DOHH2 (cell line): ENCODE measurements around the gene LEMD1.

Experiments
- H3F3A ChIP-seq: fragments of 200-600 bp; sonication (generic), shearing (Covaris generic); 2 replicates; pipeline ENCODE4 v1.6.0; 2016; ENCODE audit warnings: antibody characterized with exemption, mild to moderate bottlenecking; ENCODE audit not compliant: control insufficient read depth, insufficient read depth
- H3K27ac ChIP-seq: fragments of 200-600 bp; sonication (generic); 2 replicates; pipeline ENCODE4 v1.5.1; 2014; ENCODE audit warnings: low read depth, mild to moderate bottlenecking, low read length, moderate library complexity
- H3K27me3 ChIP-seq: fragments of 200-600 bp; sonication (generic); 2 replicates; pipeline ENCODE4 v1.6.1; 2014; ENCODE audit warnings: mild to moderate bottlenecking, low read length, mixed read lengths; ENCODE audit not compliant: control insufficient read depth
- H3K36me3 ChIP-seq: fragments of 200-600 bp; sonication (generic); 2 replicates; pipeline ENCODE4 v1.6.1; 2014; ENCODE audit warnings: mild to moderate bottlenecking, low read length, moderate library complexity, mixed read lengths; ENCODE audit not compliant: control insufficient read depth
- H3K4me1 ChIP-seq: fragments of 200-600 bp; sonication (generic); 2 replicates; pipeline ENCODE4 v1.6.1; 2014; ENCODE audit warnings: mild to moderate bottlenecking, low read length, mixed read lengths; ENCODE audit not compliant: control insufficient read depth
- H3K4me2 ChIP-seq: fragments of 200-600 bp; sonication (generic); 2 replicates; pipeline ENCODE4 v1.6.0; 2014; ENCODE audit warnings: mild to moderate bottlenecking, low read length, moderate library complexity
- H3K4me3 ChIP-seq: fragments of 200-600 bp; sonication (generic); 2 replicates; pipeline ENCODE4 v1.5.1; 2014; ENCODE audit warnings: mild to moderate bottlenecking, low read length, mixed read lengths
- H3K79me2 ChIP-seq: fragments of 200-600 bp; sonication (generic); 2 replicates; pipeline ENCODE4 v1.6.1; 2014; ENCODE audit warnings: mild to moderate bottlenecking, low read length, mixed read lengths; ENCODE audit not compliant: control insufficient read depth
- H3K9me2 ChIP-seq: fragments of 200-600 bp; sonication (generic); replicated peaks from 2 replicates; pipeline ENCODE4 v1.6.1; 2014; ENCODE audit warnings: mild to moderate bottlenecking, low read length, mixed read lengths; ENCODE audit not compliant: control insufficient read depth
- H3K9me3 ChIP-seq: fragments of 200-600 bp; sonication (generic); 2 replicates; pipeline ENCODE4 v1.6.1; 2014; ENCODE audit warnings: antibody characterized with exemption, low read length, mixed read lengths; ENCODE audit not compliant: control insufficient read depth, insufficient read depth
- H4K20me1 ChIP-seq: fragments of 200-600 bp; sonication (generic); 2 replicates; pipeline ENCODE4 v1.6.0; 2014; ENCODE audit warnings: low read depth, mild to moderate bottlenecking, antibody characterized with exemption, low read length, moderate library complexity; ENCODE audit not compliant: control insufficient read depth, insufficient read depth
- EZH2phosphoT487 ChIP-seq: fragments of 200-600 bp; sonication (generic); IDR thresholded peaks from 2 replicates; pipeline ENCODE4 v1.6.1; 2017; ENCODE audit warnings: borderline replicate concordance, mild to moderate bottlenecking, antibody characterized with exemption, low read length, moderate library complexity, mixed read lengths
- TF ChIP-seq, protein P1 (sequence below): fragments of 200-600 bp; sonication (generic); IDR thresholded peaks from one replicate; pipeline ENCODE4 v1.5.1; 2014; ENCODE audit warnings: antibody characterized with exemption, mild to moderate bottlenecking, low read depth, low read length; ENCODE audit not compliant: poor library complexity, severe bottlenecking

LEMD1 gene

DNA sequence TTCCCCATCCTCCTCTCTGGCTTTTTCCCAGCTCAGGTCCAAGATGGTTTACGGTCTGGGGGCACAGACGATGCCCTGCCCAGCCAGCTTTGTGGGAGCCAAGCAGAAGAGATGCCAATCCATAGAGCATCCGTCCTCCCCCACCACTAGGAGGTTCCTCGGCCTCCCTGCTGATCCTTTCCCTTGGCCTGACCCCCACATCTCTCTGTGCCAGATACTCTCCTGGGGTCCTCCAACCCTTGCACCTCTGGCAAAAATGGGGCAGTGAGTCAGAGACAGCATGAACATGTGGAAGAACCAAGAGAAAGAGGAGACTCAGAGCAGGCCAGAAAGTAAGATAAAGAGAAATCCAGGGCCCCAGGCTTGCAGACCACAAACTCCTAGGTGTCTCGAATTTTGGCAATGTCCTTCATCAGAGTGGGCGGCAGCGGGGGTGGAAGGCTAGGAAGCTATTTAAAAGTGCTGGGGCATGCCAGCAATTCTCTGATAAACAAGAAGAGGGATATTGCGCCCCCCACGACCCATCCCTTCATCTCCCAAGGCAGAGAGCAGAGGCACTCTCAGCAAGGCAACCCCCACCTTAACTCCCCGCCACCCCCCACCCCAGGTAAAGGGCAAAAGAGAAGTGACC, 22.6 kb upstream of the LEMD1 start:
- Histone ChIP-seq H3K4me1 (peaks cover 59% of the 10 kb centered on the region), H3K27me3 (peaks cover 2% of the 10 kb centered on the region; the same call in 1 of the 2 replicates)

DNA sequence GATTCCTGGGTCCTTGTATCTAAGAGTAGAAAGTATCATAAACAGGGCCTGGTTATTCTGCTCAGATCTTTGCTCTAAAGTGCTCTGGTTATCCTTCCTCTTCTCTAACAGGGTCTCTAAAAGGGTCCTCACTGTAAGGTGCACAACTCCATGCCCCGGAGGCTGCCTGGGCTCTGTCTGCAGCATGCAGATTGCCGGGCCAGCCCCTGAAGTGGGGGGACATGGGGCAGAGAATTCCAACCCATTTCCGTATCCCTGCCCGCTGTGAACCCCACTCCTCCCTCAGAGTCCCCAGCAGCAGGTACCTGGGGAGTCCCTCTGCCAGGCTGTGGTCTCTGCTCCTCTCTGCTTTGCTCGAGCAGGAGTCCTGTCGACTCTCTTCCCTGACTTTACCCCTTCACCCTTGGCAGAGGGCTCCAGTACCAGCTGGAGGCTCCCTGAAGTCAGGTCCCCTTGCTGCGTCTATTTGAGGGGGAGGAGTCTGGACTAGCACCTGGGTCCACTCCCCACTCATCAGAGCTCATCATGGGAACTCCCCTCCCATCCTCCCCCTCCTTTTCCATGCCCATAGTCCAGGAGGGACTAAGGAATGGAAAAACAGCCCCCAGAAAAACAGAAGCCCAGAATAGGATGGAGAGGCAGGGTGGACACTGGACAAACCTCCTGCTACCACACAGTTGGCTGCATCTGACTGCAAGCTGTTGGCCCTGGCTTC, 21.9 kb upstream of the LEMD1 start:
- Histone ChIP-seq H3K9me3 (no peaks in the 10 kb centered on the region), H3K4me1 (peaks cover 61% of the 10 kb centered on the region), H4K20me1 (no peaks in the 10 kb centered on the region), H3K27ac (no peak overlapping the region), H3F3A (no peaks in the 10 kb centered on the region), H3K4me2 (no peak overlapping the region), H3K79me2 (no peaks in the 10 kb centered on the region), H3K4me3 (no peak overlapping the region), H3K36me3 (no peaks in the 10 kb centered on the region), H3K9me2 (no peaks in the 10 kb centered on the region), H3K27me3 (peaks cover 2% of the 10 kb centered on the region; the same call in 1 of the 2 replicates)
- TF ChIP-seq, protein P1, sequence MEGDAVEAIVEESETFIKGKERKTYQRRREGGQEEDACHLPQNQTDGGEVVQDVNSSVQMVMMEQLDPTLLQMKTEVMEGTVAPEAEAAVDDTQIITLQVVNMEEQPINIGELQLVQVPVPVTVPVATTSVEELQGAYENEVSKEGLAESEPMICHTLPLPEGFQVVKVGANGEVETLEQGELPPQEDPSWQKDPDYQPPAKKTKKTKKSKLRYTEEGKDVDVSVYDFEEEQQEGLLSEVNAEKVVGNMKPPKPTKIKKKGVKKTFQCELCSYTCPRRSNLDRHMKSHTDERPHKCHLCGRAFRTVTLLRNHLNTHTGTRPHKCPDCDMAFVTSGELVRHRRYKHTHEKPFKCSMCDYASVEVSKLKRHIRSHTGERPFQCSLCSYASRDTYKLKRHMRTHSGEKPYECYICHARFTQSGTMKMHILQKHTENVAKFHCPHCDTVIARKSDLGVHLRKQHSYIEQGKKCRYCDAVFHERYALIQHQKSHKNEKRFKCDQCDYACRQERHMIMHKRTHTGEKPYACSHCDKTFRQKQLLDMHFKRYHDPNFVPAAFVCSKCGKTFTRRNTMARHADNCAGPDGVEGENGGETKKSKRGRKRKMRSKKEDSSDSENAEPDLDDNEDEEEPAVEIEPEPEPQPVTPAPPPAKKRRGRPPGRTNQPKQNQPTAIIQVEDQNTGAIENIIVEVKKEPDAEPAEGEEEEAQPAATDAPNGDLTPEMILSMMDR, result no peak
- no peak for TF ChIP-seq EZH2phosphoT487

More for the DNA sequence above, 22.6 kb upstream of the LEMD1 start:
- H3F3A ChIP-seq, result no peaks in the 10 kb centered on the region
- no peaks in the 10 kb centered on the region for H3K9me2 ChIP-seq
- no peak overlapping the region for H3K27ac ChIP-seq
- peak overlapping the region; percentile 16; the same call in 1 of the 2 replicates for H3K4me3 ChIP-seq
- TF ChIP-seq EZH2phosphoT487, result no peak
- TF ChIP-seq, protein P1, result no peak
- peak overlapping the region; percentile 51 for H3K4me2 ChIP-seq
- no peaks in the 10 kb centered on the region for H4K20me1 ChIP-seq
- no peaks in the 10 kb centered on the region for H3K9me3 ChIP-seq
- H3K36me3 ChIP-seq, result no peaks in the 10 kb centered on the region
- no peaks in the 10 kb centered on the region for H3K79me2 ChIP-seq

DNA sequence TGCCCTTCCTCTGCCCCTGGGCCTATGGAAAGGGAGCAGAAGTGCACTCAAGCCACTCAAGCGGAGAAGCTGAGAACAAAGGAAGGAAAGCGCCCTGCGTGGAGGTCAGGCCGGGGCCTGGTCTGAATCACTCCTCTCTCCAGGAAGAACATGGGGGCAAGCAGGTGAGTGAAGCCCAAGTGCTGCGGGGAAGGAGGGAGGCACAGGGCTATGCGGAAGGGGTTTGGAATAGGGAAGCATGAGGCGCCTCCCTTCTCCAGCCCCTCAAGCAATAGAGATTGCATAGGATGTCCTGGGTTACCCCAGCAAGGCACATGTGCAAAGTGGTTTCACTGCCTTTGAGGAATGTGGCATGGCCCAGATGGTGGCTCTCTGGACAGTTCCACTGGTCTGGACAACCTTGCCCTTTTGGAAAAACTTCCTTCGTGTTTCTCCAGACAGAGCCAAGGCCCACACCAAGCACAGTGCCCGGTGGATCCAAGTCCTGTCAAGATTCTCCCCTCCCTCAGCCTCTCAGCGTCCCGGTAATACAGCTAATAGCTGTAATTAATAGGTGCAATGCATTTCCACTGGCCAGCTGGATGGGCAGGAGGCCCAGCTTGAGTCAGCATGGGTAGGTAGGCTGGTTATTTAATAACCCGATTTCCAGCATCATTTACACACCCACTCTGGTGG, 20.3 kb upstream of the LEMD1 start:
- H3F3A ChIP-seq, result no peaks in the 10 kb centered on the region
- TF ChIP-seq EZH2phosphoT487, result no peak
- TF ChIP-seq, protein P1, result no peak
- H3K27ac ChIP-seq, result no peak overlapping the region
- H3K4me1 ChIP-seq, result peaks cover 77% of the 10 kb centered on the region
- no peaks in the 10 kb centered on the region for H3K79me2 ChIP-seq
- H3K9me2 ChIP-seq, result no peaks in the 10 kb centered on the region
- H4K20me1 ChIP-seq, result no peaks in the 10 kb centered on the region
- peak overlapping the region; percentile 69 for H3K4me2 ChIP-seq
- H3K9me3 ChIP-seq, result no peaks in the 10 kb centered on the region
- H3K36me3 ChIP-seq, result no peaks in the 10 kb centered on the region
- H3K4me3 ChIP-seq, result peak overlapping the region; percentile 63
- peaks cover 2% of the 10 kb centered on the region; the same call in 1 of the 2 replicates for H3K27me3 ChIP-seq
